Measurements from ENCODE around the gene CSTF2.
A peak's percentile ranks its signal among the peaks of the same experiment; 100 is the strongest.
"Not testable (repeated sequence)": the region's sequence is repeated elsewhere in the genome, so short reads cannot be mapped to it uniquely, and the experiment has no call there.

Gene CSTF2, protein sequence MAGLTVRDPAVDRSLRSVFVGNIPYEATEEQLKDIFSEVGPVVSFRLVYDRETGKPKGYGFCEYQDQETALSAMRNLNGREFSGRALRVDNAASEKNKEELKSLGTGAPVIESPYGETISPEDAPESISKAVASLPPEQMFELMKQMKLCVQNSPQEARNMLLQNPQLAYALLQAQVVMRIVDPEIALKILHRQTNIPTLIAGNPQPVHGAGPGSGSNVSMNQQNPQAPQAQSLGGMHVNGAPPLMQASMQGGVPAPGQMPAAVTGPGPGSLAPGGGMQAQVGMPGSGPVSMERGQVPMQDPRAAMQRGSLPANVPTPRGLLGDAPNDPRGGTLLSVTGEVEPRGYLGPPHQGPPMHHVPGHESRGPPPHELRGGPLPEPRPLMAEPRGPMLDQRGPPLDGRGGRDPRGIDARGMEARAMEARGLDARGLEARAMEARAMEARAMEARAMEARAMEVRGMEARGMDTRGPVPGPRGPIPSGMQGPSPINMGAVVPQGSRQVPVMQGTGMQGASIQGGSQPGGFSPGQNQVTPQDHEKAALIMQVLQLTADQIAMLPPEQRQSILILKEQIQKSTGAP

DNA sequence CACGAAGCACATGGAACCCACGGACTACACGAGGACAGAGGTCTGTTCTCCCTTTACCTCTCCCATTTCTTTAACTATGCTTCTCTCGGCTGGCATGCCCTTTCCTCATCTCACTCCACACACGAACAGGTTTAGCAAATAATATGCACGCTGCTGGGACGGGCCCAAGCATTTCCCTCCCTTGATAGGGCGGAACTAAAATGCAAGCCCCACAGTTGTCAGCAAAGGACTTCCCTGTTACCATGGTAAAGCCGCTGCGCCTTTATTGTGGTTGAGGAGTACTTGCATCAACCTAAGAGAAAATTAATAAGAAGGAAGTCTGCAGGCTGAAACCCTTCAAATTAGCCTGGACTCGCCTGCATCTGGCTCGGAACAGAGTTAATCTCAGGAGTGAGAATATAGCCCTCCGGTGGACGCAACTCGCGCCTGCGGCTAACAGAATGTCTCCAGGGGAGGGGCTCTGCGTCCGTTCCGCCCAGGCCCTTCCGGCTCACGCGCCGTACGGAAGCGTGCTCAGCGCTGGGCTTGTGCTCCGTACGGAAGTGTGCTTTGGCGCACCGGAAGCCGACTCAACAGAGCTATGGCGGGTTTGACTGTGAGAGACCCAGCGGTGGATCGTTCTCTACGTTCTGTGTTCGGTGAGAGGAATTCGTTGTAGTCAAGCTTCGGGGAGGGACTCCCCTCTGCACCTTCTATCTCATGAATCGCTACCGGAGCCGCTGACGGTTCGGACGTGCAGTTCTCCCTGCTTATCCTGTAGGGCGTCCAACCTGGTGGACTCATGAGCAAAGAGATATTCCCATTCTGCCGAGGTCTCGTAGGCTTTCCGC lies at the start of gene CSTF2:
TSS of gene CSTF2 (plus strand) at position 555 of the 830 bp plus-strand sequence. CDS start at position 581, 26 bp downstream.
- peak; percentile 88 for DNase-seq

DNA sequence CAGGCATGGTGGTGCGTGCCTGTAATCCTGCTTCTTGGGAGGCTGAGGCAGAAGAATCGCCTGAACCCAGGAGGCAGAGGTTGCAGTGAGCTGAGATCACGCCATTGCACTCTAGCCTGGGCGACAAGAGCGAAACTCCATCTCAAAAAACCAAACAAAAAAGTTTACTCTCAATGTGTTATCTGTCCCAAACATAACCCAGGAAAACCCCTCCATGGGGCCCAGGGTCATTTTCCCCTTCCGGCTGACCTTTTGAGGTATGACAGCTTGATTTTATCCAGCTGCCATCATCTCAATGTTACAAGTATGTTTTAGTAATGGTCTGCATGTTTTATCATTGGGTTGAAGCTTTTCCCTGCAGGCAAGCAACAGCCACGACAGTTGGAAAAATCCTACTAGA lies 23.8 kb upstream of the CSTF2 start:
- DNase-seq = not testable (repeated sequence)

DNA sequence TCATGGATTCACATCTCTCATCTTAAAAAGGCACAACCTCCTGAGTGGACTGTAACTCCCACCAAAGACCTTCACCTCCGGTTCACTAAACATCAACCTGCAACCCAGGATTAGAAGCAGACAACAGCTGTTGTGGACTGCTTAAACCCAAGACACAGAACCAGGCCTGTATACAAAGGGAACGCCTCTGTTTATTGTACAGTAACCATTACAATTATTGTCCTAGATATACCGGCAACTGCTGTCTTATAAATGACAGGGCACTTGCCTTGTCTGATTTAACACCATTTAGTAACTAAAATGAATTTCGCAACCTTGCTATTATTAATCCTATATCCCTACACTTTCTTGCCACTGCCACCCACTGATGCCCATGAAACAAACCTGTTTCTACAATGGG lies 22.8 kb upstream of the CSTF2 start:
- no peak for DNase-seq

DNA sequence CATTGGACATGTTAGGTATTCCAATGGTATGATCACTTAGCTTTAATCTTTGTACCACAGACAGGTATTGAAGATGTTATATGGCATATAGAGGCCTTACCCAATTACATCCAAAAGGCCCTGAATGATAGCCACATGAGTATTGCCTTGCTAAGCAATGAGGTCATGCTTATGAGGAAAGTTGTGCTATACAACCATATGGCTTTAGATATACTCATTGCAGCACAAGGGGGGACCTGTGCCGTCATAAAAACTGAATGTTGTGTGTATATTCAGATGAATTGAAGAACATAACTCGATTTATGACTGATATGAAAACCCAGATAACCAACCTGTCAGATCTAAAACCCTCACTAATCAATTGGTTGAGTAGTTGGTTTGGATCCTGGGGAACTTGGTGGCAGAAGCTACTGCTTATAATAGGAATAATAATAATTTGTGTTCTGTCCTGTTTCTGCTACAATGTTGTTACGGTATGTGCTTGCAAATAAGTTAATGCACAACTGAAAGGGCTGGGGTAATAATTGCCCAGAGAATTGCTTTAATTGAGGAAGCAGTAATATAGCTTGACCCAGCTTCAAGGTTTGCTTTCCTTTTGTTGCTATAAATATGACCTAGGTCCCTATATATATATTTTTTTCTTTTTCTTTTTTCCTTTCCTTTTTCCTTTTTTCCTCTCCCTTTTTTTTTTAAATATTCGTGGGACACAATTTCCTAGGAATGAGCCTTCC lies 21.5 kb upstream of the CSTF2 start:
- DNase-seq = no peak

DNA sequence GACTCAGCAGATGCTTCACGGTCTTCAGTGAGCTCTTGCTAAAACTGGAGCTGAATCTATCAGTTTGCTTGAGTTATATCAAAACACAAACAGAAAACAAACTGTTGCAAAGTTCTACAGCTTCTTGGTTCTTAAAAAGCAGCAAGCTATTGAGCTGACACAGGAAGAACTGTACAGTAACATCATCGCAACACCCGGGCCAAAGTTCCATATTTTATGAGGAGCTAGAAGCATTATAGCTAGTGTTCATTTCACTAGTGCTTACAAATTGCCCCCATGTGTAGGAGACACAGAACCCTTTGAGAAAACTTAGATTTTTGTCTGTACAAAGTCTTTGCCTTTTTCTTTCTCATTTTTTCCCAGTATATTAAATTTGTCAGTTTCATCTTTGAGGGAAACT lies 17.3 kb upstream of the CSTF2 start:
- no peak for DNase-seq

DNA sequence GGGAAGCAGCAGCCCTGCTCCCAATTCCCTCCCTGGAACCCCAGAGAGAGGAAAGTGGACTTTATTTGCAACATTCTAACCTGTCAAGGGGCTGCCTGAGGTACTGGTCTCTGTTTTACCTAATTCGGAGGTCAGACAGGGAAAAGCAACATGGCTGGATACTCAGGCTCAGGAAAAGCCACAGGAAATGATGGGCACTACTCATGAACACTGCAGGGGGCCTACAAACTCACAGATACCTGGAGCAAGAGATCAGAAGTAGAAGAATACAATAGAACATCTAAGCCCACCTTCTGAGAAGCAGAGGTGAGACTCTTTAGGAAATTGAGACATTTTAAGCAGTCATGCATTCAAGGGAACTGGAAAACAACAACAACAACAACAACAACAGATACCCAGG lies 15.4 kb upstream of the CSTF2 start:
- no peak for DNase-seq

DNA sequence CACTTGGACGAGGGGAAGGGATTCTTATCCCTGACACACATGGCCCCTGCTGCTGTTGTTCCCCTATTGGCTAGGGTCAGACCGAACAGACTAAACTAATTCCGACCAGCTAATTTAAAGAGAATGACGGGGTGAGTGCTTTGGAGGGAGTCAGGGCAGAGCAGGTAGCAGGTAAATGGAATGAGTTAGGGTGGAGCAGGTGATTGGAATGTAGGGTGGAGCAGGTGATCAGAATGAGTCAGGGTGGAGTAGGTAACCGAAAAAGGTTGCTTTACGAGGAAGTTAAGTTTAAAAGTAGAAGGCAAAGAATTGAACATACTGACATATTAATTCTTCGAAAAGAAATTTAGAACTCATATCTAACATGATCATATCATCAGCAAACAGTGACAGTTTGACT lies 11.9 kb upstream of the CSTF2 start:
- not testable (repeated sequence) for DNase-seq

DNA sequence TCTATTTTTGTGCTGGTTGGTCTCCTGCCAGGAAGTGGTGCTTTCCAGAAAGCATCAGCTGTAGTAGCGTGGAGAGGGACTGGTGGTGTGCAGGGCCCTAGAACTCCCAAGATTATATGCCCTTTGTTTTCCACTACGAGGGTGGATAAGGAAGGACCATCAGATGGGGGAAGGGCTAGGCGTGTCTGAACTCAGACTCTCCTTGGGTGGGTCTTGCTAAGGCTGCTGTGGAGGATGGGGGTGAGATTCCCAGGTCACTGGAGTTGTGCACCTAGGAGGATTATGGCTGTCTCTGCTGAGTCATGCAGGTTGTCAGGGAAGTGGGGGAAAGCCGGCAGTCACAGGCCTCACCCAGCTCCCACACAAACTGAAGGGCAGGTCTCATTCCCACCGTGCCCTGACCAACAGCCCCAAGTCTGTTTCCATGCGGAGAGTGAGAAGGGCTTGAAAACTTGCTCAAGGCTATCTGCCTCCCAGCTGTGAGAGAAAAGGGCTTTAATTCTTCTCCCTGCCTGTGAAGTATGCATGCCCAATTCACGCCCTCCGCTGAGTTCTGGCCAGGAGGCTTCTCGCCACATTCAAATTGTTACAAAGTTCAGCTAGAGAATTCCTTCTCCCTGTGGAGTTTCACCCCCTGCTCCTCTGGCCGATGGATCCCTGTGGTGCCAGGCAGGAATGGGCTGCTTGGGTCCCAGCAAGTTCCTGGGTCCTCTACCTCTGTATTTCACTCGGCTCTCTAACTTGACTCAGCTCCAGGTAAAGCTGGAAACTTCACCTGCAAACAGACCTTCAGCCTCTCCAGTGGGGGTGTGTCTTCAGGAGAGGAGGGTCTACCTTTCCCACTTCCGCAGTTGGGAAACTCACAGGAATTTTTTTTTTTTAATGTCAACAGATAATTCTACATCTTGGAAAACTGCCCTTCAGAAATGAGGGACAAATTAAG lies 7.7 kb upstream of the CSTF2 start:
- no peak for DNase-seq

DNA sequence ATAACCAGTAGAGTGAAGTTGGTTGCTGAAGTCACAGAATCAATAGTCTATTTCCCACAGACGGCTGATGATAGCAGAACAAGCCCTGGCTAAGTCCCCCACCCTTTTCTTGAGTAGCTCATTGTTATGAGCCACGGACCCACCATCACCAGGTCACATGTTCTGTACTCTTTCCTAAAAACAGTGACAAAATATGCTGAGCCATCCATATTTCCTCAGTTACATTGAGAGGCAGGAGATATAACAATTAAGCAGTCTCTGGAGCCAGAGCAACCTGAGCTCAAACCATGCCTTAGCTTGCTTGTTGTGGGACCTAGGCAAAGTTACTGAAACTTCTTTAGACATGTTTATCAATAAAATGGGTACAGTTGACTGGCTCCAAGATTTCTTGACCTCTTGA lies 2.9 kb upstream of the CSTF2 start:
- DNase-seq = no peak

DNA sequence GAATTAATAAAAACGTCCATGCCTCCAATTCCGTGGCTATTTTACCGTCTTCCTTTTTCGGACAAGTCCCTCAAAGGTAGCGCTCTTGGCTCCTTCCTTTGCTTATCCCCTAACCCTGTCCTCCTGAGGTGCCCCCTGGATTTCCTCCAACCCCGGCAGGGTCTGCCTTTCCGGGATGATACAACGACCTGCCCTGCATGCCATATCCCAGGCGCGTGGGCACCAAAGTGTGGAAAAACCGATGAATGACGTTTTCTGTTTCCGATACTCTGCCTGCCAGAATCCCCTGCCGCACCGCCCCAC lies 706 bp upstream of the CSTF2 start:
- DNase-seq = no peak

DNA sequence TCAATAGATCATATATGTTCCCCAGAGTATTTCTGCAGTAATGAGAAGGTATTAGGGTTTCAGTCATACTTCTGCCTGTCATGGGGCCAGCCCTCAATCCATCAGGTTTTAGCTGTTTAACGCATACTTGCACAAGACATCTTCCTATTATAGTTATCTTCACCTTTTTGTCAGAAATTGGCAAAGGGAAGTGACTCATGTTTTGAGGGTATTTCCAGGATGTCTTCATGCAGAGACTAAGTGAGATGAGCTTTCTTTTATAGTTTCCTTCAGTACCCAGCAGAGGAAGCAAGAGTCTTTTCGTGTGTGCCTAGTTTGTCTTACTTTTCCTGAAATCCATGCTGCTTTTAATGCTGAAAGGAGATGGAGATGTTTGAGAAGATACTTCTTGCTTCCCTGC lies 9.5 kb downstream of the CSTF2 start:
- no peak for DNase-seq

DNA sequence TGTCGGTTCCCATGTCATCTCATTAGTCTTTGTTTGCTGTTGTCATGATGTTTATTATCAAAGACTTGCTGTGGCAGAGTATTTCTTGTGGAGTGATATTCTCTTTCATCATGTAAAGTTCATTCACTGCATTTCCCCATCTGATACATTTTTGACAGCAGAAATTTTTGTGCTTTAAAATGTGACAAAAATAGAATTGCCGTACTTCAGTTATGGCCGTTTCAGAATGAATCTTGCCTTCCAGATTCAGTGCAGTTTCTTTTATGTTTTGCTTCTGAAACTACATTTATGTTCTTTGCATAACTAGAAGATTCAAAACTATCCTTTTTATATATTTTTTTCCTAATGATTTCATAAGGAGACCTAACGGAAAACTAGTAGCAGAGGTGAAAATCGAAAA lies 10.0 kb downstream of the CSTF2 start:
- no peak for DNase-seq

DNA sequence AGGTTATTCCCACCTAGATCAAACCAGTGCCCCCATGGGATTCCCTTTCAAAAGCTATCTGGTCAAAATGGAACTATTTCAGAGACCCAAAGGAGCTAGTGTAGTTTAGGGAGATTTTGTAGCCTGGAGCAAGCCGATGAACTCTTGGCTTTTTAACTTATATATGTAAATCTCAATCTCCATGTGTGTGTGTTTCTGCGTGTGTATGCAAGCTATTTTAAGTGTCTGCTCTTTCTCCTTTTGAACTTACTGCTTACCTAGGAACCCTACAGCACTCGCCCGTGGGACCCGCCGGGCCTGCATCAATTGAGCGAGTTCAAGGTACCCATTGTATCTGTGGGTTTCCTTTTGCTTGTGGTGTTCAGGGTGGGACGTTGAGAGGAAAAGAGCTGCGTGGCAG lies 10.4 kb downstream of the CSTF2 start:
- no peak for DNase-seq

DNA sequence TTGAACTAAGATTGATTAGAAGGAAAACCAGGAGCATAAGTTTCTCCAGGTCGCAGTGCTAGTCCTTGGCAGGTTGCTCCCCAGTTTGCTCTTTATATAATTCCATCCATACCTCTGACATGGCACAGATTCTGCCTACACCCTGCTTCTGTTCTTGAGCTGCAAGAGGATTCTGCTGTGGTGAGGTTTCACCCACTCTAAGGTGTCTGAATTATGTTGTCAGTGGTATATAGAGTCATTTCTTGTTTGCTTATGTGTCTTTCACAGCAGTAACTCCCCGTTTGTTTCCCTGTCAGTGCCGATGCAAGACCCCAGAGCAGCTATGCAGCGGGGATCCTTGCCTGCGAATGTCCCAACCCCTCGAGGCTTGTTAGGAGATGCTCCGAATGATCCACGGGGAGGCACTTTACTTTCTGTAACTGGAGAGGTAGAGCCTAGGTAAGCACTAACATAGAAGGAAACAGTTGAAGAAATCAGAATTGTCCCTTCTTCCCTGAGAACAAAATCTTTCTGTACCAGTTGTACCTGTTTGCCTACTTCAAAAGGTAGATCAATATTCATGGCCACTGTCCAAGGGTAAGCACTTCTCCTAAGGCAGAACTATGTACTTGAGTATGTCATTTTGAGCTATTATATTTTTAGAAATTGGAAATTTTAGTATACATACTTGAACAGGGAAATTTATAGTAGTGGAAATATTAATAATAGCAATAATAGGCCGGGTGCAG lies 11.2 kb downstream of the CSTF2 start:
- no peak for DNase-seq

DNA sequence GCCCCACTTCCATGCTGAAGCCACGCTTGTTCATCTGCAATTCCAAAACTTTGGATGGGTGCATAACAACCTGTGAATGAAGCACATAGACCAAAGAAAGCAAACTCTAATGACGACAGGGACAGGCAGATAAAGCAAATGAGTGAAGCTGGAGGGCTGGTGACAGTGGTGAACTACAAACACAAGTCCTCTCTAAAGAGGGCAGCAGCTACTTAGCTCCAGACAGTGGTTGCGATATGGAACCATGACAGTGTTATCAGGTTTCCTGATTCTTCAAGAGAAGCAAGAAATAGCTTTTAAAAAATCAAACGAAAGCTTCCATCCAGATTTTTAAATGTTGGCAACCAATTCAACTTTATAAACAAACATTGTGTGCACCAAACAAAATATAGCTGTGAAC lies 30.1 kb downstream of the CSTF2 start:
- no peak for DNase-seq

DNA sequence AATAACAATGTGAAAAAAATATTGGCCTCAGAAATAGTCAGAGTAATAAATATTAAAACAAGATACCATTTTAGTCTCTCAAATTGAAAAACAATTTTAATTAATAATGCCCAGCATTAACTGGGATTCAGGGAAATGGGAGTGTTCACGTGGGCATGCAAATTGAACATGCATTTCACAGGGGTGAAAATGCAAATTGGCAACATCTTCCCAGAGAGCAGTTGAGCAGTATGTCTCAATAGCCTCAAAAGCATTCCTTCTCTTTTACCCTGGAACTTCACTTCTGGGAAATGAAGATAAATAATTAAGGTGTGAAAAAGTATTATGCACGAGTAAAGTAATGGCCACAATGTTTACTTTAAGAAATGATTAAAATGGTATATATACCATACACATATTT lies 32.6 kb downstream of the CSTF2 start:
- DNase-seq = no peak

DNA sequence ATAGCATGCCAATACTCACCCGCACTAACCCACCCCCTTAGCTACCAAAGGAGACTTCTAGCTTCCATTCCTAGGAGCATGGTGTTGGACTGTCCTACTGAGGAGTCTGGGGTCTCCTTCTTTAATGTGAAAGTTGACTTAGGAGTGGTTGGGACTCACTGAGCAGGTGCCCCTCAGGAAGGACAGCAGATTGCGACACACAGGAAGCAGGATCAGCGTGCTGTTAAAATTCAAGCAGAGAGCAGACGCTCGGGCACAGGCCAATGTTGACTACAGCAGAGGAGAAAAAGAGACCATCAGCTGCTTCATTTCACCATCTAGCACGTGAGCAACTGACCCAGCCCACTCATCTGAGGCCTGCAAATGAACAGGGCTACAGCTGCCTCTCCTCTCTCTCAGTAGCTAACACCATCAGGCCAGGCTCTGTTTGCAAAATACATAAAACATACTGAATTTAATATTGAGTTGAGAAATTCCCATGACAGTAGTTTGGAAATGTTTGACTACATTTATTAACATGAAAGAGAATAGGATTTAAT lies 43.2 kb downstream of the CSTF2 start:
- DNase-seq = no peak

DNA sequence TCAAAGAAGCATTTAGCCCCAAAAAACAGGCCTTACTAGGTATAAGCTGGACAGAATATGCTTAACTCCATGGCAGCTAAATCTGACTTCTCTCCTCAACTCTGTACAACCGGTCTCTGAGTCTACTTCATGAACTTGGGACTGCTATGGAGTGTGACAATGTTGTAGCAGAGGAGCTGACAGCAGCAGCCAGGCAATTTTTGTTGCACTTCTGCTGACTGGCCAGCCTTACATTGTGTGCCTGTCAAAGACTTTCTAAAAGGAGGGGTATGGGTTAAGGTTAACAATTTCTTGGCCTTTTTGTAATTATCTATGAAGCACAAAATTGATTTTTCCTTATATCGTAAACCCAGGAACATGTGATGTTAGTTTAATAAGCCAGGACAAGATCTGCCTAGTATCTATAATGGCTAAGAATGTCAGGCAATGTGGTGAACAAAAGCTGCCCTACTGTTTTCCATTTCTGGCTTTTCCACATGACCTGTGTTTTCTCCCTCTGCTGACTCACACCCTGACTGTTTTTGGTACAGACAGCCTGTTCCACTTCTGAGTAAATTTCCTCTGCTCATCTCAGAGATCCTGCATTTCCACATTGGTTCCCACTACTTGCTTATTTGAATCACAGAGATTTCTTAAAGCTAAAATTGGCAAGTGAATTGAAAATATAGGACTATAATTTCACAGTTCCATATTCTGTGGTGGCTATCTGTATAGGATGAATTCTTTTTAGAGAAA lies 44.6 kb downstream of the CSTF2 start:
- no peak for DNase-seq

DNA sequence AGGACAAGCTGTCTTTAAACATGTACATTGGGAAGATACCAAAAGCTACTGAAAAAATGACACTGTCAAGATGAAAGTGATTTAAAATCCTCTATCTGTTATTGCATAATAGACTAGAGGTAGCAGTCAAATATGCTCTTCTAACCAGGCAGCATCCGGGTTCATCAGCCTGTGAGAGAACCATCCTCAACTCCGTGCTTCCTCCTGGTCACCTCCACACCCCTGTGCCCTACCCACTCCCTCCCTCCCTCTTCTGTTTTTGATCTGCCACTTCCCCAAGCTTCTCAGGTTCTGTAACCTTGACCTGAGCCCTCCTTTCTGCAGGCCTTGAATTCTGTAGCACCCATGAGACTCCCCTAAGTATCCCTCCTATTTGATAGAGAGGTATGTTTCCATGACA lies 48.1 kb downstream of the CSTF2 start:
- DNase-seq = no peak

DNA sequence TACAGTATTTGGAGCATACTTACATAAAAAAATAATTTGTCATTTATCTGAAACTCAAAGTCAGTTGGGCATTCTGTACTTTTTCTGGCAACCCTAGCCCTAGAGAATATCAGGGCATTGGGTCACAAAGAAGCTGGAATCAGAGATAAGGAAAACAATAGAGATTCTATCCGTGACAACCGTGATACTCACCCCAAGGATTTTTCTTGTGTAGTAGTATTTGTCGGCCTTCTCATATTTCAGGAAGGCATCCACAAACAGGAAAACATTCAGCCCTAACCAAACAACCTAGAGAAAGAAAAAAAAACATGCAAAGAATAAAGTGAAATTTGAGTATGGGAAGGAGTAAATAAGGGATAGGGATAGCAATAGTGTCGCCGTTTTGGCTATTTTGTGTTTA lies 50.3 kb downstream of the CSTF2 start:
- DNase-seq = no peak

All from NCI-H1436 (cell line).